ENCODE measurements around the gene FAM53C.
"Not testable (repeated sequence)": the region's sequence is repeated elsewhere in the genome, so short reads cannot be mapped to it uniquely, and the experiment has no call there.

The FAM53C gene

GRCh38 chr5:138351056-138351455 lies 13.0 kb downstream of the FAM53C start:
- DNase-seq (ENCODE audit: low spot score): no peak

- no peak for DNase-seq (ENCODE audit: low spot score)
Measured at GRCh38 chr5:138351517-138351916, 13.5 kb downstream of the FAM53C start.

GRCh38 chr5:138352071-138352721 lies 14.1 kb downstream of the FAM53C start, which contains the start of gene KDM3B:
Gene KDM3B (plus strand): TSS chr5:138352685. CDS start chr5:138352796, 111 bp downstream.
- peak; percentile 93 for DNase-seq (ENCODE audit: low spot score)

- DNase-seq (ENCODE audit: low spot score): peak; percentile 72
Measured at GRCh38 chr5:138352722-138353559, 14.9 kb downstream of the FAM53C start.

GRCh38 chr5:138353560-138354080 lies 15.6 kb downstream of the FAM53C start:
- DNase-seq (ENCODE audit: low spot score): peak; percentile 33

- DNase-seq (ENCODE audit: low spot score): no peak
Measured at GRCh38 chr5:138354387-138354786, 16.3 kb downstream of the FAM53C start.

GRCh38 chr5:138354926-138355378 lies 16.9 kb downstream of the FAM53C start:
- DNase-seq (ENCODE audit: low spot score): peak; percentile 82

GRCh38 chr5:138359621-138360020 lies 21.6 kb downstream of the FAM53C start:
- no peak for DNase-seq (ENCODE audit: low spot score)

GRCh38 chr5:138360941-138361452 lies 22.9 kb downstream of the FAM53C start:
- DNase-seq (ENCODE audit: low spot score): no peak

GRCh38 chr5:138364576-138364975 lies 26.5 kb downstream of the FAM53C start:
- no peak for DNase-seq (ENCODE audit: low spot score)

- no peak for DNase-seq (ENCODE audit: low spot score)
Measured at GRCh38 chr5:138366632-138367382, 28.7 kb downstream of the FAM53C start.

- no peak for DNase-seq (ENCODE audit: low spot score)
Measured at GRCh38 chr5:138369261-138369660, 31.2 kb downstream of the FAM53C start.

GRCh38 chr5:138369706-138370105 lies 31.6 kb downstream of the FAM53C start:
- no peak for DNase-seq (ENCODE audit: low spot score)

- no peak for DNase-seq (ENCODE audit: low spot score)
Measured at GRCh38 chr5:138370537-138370936, 32.5 kb downstream of the FAM53C start.

GRCh38 chr5:138371454-138371853 lies 33.4 kb downstream of the FAM53C start:
- no peak for DNase-seq (ENCODE audit: low spot score)

- DNase-seq (ENCODE audit: low spot score): no peak
Measured at GRCh38 chr5:138372225-138372624, 34.2 kb downstream of the FAM53C start.

GRCh38 chr5:138372653-138373052 lies 34.6 kb downstream of the FAM53C start:
- DNase-seq (ENCODE audit: low spot score): no peak

- no peak for DNase-seq (ENCODE audit: low spot score)
Measured at GRCh38 chr5:138382347-138382746, 44.3 kb downstream of the FAM53C start.

- DNase-seq (ENCODE audit: low spot score): no peak
Measured at GRCh38 chr5:138385660-138386059, 47.6 kb downstream of the FAM53C start.

GRCh38 chr5:138386290-138386689 lies 48.2 kb downstream of the FAM53C start:
- no peak for DNase-seq (ENCODE audit: low spot score)

- no peak for DNase-seq (ENCODE audit: low spot score)
Measured at GRCh38 chr5:138389332-138389731, 51.3 kb downstream of the FAM53C start.

GRCh38 chr5:138389911-138390310 lies 51.8 kb downstream of the FAM53C start:
- not testable (repeated sequence) for DNase-seq (ENCODE audit: low spot score)
